Stimulated activated CD4-positive, alpha-beta T cell treated with anti-CD3 and anti-CD28 coated beads, Interleukin-12 subunit alpha, Interleukin-12 subunit beta, amount 100 ng/mL, for 48 hours (primary cell): ENCODE measurements around the gene METAP2.
A peak's percentile ranks its signal among the peaks of the same experiment; 100 is the strongest.

ENCODE experiments used
- DNase-seq, 3 donors: peaks; one replicate each; pipeline ENCODE4 v3.0.0-alpha.2; 2020; ENCODE audit warnings: low read depth in 2 of 3, low spot score in 1 of 3

METAP2 gene

GRCh38 chr12:95509300-95509699 lies 35.3 kb downstream of the METAP2 start:
- no peak for DNase-seq

GRCh38 chr12:95511977-95512376 lies 38.0 kb downstream of the METAP2 start:
- DNase-seq: no peak

GRCh38 chr12:95513599-95513998 lies 39.6 kb downstream of the METAP2 start:
- no peak for DNase-seq

- no peak for DNase-seq
Measured at GRCh38 chr12:95515197-95515596, 41.2 kb downstream of the METAP2 start.

GRCh38 chr12:95516757-95517156 lies 42.8 kb downstream of the METAP2 start:
- no peak for DNase-seq

- no peak for DNase-seq
Measured at GRCh38 chr12:95517246-95517645, 43.3 kb downstream of the METAP2 start.

GRCh38 chr12:95518944-95519343 lies 45.0 kb downstream of the METAP2 start:
- no peak for DNase-seq

- no peak for DNase-seq
Measured at GRCh38 chr12:95520816-95521215, 46.9 kb downstream of the METAP2 start.

GRCh38 chr12:95522692-95523091 lies 48.7 kb downstream of the METAP2 start:
- DNase-seq: no peak

GRCh38 chr12:95528431-95528830 lies 54.5 kb downstream of the METAP2 start:
- DNase-seq: no peak

GRCh38 chr12:95529693-95530225 lies 55.8 kb downstream of the METAP2 start:
- no peak for DNase-seq

- DNase-seq: peak in 1 of 3 donors; percentile 24
Measured at GRCh38 chr12:95532851-95533250, 58.9 kb downstream of the METAP2 start.

GRCh38 chr12:95533985-95534384 lies 60.0 kb downstream of the METAP2 start:
- DNase-seq: no peak

GRCh38 chr12:95538006-95538405 lies 64.1 kb downstream of the METAP2 start:
- no peak for DNase-seq

GRCh38 chr12:95538656-95539055 lies 64.7 kb downstream of the METAP2 start:
- no peak for DNase-seq

- no peak for DNase-seq
Measured at GRCh38 chr12:95541436-95541835, 67.5 kb downstream of the METAP2 start.

GRCh38 chr12:95543305-95543704 lies 69.4 kb downstream of the METAP2 start:
- DNase-seq: no peak

GRCh38 chr12:95544756-95545155 lies 70.8 kb downstream of the METAP2 start:
- DNase-seq: no peak

- no peak for DNase-seq
Measured at GRCh38 chr12:95545303-95545702, 71.4 kb downstream of the METAP2 start.

- no peak for DNase-seq
Measured at GRCh38 chr12:95545731-95546490, 72.0 kb downstream of the METAP2 start.

- DNase-seq: no peak
Measured at GRCh38 chr12:95546491-95546813, 72.5 kb downstream of the METAP2 start.

GRCh38 chr12:95547522-95548055 lies 73.6 kb downstream of the METAP2 start:
- DNase-seq: peak in 1 of 3 donors; percentile 14

- DNase-seq: peak in 2 of 3 donors; percentile 2 to 25
Measured at GRCh38 chr12:95548056-95548538, 74.1 kb downstream of the METAP2 start.
